Stimulated activated CD8-positive, alpha-beta memory T cell treated with anti-CD3 and anti-CD28 coated beads, Interleukin-15, amount 100 ng/mL, for 24 hours (primary cell): ENCODE data around the gene YJEFN3.

Experiments
- DNase-seq: peaks from one replicate; pipeline ENCODE4 v3.0.0-alpha.2; 2020; ENCODE audit warnings: low read depth

Gene YJEFN3

DNA sequence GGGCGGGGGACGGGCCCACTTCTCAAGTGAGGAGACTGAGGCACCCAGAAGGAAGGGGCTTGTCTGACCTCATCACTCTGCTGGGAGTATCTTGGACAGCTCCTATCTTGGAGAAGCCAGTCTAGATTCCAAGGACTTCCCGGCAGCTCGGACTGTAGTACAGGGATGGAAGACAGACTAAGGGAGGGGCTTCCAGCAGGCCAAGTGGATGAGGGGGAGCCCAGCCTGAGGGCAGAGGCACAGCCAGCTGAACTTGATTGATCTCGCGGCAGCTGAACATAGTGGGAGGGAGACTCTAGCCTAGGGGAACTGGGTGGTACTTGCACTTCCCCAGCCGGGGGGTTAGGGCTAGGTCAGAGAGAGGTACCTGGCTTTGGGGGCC, 10.1 kb downstream of the YJEFN3 start:
- DNase-seq: no peak

DNA sequence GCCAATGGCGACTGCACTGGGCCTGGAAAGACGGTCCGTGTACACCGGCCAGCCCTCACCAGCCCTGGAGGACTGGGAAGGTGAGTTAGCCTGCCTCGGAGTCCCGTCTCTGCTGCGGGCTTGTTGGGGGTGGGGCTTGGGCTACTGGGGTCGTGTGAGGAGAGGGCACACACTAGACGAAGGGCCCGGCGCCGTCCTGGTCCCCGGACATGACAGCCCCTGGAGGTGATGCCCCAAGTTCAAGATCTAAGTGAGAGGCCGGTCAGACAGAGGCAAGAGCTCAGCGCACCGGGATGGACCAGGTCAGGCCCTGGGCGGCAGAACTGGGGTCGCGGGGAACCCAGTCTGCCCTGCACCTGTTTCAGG, 11.0 kb downstream of the YJEFN3 start:
- DNase-seq: no peak

DNA sequence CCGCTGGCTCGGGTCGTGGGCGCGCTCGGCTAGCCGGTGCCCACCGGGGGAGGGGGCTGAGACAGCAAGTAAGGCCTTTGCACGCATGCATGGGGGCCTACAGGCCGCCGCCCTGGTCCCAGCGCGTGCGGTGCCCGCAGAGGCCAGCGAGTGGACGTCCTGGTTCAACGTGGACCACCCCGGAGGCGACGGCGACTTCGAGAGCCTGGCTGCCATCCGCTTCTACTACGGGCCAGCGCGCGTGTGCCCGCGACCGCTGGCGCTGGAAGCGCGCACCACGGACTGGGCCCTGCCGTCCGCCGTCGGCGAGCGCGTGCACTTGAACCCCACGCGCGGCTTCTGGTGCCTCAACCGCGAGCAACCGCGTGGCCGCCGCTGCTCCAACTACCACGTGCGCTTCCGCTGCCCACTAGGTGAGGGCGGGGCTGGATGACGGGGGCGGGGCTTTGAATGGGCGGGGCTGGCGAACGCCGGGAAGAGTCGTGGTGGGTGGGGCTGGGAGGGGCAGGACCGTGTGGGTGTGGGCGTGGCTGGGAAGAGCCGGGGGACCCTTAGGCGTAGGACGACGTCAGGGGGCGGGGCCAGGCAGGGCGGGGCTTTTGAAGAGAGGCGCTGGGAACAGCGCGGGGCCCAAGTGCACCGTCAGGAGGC, 11.5 kb downstream of the YJEFN3 start:
- DNase-seq: peak; percentile 38

DNA sequence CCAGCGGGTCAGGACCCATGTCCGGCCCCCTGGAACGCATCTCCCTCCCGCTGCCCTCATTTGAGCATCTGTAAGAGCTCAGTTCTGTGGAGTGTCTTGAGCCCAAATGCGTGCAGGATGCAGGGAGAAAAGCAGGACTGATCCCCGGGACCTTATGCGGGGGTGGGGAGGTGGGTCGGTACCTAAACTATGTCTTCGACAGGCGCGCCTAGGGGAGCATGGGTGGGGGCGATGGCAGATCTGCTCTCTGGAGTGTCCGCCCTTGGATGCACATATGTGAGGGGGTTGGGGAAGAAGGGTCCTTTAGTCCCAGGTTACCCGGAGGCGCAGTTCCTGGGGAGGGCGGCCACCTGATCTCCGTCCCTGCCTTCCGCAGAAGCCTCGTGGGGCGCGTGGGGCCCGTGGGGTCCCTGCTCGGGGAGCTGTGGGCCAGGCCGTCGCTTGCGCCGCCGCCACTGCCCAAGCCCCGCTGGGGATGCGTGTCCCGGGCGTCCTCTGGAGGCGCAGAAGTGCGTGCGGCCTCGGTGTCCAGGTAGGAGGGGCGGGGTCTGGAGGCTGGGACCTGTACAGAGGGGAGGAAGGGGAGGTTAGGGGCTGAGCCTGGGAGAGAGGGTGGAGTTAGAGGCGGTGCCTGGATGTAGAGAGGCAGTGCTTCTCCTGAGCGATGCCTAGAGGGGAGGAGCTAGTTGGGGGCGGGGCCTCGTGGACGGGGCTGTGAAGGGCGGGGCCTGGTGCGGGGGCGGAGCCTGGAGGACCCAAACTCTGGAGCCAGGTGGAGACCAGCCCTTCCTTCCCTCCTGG, 12.2 kb downstream of the YJEFN3 start:
- DNase-seq: peak; percentile 43

DNA sequence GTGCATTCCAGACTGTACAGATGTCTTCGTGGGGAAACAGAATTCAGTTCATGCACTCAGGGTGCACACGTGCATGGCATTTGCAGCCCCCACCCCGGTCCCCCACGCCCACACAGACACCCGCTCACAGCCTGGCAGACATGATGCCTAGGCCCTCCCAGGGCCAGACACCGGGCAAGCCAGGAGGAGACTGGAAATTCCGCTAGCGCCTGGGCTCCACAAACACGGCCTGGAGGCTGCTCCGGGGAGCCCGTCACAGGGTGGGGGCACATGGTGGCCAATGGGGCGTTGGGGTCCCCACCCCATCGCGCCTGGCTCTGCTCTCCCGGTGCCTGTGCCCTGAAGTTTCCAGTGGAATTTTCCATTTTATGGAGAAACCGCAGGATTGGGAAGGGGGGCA, 12.9 kb downstream of the YJEFN3 start:
- DNase-seq: no peak

DNA sequence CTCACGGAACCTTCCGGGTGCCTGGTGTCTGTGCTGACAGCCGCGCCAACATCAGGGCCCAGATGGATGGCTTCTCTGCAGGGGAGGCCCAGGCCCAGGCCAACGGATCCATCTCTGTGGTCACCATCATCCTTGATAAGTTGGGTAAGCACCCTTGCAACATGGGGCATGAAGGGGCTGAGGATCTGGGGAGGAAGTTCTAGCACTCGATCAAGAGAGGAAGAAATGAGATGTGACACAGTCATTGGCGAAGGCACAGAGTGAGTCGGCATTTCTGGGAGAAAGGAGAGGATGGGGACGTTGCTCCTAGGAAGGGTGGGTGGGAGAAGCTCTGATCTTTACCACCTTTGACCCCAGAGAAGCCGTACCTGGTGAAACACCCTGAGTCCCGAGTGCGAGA, 13.8 kb downstream of the YJEFN3 start:
- no peak for DNase-seq

DNA sequence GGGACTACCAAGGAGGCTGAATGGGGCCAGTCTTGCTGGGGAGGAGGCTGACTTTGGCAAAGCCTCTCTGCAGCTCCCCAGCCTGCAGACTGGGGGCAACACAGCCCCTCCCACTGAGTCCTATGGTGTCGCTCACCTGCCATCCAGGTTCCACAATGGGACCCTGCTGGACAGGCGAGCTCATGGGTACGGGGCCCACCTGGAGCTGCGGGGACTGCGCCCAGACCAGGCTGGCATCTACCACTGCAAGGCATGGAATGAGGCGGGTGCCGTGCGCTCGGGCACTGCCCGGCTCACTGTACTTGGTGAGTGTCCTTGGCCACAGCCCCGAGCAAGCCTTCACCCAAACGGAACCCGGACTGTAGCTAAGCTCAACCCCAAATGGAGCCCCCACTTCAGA, 14.4 kb downstream of the YJEFN3 start:
- DNase-seq: no peak

DNA sequence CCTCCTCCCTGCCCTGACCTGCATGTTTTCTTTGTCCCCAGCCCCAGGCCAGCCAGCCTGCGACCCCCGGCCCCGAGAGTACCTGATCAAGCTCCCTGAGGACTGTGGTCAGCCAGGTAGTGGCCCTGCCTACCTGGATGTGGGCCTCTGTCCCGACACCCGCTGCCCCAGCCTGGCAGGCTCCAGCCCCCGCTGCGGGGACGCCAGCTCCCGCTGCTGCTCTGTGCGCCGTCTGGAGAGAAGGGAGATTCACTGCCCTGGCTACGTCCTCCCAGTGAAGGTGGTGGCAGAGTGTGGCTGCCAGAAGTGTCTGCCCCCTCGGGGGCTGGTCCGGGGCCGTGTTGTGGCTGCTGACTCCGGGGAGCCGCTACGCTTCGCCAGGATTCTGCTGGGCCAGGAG, 14.9 kb downstream of the YJEFN3 start:
- DNase-seq: no peak

DNA sequence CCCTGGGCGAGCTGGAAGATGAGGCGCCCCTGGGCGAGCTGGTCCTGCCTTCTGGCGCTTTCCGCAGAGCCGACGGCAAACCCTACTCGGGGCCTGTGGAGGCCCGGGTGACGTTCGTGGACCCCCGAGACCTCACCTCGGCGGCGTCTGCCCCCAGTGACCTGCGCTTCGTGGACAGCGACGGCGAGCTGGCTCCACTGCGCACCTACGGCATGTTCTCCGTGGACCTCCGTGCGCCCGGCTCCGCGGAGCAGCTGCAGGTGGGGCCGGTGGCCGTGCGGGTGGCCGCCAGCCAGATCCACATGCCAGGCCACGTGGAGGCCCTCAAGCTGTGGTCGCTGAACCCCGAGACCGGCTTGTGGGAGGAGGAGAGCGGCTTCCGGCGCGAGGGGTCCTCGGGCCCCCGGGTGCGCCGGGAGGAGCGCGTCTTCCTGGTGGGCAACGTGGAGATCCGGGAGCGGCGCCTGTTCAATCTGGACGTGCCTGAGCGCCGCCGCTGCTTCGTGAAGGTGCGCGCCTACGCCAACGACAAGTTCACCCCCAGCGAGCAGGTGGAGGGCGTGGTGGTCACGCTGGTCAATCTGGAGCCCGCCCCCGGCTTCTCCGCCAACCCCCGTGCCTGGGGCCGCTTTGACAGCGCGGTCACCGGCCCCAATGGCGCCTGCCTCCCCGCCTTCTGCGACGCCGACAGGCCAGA, 15.7 kb downstream of the YJEFN3 start:
- DNase-seq: no peak

DNA sequence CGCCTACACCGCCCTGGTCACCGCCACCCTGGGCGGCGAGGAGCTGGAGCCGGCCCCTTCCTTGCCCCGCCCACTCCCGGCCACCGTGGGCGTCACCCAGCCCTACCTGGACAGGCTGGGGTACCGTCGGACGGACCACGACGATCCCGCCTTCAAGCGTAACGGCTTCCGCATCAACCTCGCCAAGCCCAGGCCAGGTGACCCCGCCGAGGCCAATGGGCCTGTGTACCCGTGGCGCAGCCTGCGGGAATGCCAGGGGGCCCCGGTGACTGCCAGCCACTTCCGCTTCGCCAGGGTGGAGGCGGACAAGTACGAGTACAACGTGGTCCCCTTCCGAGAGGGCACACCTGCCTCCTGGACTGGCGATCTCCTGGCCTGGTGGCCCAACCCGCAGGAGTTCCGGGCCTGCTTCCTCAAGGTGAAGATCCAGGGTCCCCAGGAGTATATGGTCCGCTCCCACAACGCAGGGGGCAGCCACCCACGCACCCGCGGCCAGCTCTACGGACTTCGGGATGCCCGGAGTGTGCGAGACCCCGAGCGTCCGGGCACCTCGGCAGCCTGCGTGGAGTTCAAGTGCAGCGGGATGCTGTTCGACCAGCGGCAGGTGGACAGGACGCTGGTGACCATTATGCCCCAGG, 16.4 kb downstream of the YJEFN3 start:
- no peak for DNase-seq

DNA sequence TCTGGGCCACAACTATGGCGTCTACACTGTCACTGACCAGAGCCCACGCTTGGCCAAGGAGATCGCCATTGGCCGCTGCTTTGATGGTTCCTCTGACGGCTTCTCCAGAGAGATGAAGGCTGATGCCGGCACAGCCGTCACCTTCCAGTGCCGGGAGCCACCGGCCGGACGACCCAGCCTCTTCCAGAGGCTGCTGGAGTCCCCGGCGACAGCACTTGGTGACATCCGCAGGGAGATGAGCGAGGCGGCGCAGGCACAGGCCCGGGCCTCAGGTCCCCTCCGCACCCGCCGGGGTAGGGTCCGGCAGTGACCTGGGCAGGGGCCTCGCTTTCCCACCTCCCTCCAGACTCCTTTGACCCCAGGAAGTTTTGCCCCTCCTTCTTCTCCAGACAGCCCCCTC, 17.0 kb downstream of the YJEFN3 start:
- DNase-seq: no peak

DNA sequence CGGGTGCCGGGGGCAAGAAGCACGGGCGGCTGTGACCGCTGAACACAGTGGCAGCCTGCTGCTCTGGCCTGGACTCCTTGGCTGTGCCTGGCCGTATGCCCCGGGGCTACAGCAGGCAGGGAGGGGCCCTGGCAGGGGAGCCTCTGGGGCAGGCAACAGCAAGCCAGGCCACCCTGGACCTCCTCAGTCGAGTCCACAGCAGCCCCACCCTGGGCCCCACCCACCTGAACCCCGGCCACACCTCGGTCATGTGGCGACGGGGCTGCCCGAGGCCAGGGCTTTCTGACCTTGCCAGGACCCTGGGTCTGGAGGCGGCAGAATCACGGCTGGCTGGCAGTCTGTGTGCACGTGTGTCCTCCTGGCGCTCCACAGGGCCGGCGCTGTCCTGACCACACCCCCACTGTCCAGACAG, 18.0 kb downstream of the YJEFN3 start:
- no peak for DNase-seq

DNA sequence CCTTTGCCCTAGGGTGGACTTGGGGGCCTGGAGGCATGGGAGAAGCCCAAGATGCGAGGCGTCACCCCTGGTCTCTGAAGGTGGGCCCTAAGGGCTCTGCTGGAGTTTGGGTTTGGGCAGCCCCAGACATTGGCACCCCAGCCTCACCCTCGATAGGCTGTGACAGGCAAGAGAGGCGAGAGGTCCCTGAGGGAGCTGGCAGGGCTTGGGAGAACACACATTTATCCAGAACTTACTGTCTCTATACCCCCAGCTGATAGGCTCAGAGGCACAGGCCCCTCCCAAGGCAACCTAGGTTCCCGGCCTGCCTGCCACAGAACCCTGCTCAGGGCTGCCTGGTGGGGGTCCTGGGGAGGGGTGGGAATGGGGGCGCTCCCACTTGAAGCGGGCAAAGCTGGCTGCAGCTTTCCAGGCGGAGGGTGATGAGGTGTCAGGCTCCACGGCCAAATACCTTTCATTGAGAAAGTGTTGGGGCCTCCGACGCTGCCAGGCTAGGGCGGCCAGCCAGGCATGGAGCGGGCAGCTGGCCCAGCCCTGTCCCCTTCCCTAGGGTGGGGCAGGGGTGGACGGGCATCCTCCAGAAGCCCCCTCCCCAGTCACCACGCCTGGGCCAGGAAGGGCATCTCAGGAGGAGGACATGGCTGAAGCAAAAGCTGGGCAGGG, 19.1 kb downstream of the YJEFN3 start:
- no peak for DNase-seq

DNA sequence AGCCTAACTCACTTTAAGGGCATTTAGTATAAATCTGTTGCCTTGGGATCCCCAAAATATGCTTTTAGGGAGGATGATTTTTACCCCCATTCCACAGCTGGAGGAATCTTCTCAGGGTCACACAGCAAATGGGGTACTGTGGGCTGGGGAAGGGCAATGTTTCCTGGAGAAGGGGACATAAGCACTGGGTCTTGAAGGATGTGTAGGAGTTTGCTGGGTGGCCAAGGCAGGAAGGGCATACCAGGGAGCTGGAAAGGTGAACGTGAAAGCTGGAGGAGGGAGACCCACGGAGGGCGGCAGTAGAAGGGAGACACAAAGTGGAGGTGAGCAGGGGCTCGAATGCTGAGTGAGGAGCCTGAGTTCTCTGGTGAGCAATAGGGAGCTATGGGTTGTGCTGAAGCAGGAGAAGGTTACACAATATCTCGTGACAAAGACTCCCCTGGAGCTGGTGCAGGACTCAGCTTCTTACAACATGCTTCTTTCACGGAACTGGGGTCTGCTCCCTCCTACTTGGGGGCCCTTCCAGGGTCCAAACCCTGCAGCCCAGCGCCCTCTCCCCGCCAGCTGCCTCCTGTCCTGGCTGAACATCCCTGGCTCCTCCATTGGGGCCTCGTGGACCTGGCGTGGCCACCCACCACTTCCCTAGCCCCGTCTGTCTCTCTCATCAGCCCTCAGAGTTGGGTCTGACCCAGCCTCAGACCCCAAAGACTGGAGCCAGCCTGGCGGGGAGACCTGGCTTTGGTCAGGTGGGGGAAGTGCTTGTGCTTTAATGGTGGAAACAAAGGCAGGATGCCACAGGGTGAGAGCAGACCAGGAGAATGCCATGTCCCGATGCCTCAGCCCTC, 20.4 kb downstream of the YJEFN3 start:
- no peak for DNase-seq

DNA sequence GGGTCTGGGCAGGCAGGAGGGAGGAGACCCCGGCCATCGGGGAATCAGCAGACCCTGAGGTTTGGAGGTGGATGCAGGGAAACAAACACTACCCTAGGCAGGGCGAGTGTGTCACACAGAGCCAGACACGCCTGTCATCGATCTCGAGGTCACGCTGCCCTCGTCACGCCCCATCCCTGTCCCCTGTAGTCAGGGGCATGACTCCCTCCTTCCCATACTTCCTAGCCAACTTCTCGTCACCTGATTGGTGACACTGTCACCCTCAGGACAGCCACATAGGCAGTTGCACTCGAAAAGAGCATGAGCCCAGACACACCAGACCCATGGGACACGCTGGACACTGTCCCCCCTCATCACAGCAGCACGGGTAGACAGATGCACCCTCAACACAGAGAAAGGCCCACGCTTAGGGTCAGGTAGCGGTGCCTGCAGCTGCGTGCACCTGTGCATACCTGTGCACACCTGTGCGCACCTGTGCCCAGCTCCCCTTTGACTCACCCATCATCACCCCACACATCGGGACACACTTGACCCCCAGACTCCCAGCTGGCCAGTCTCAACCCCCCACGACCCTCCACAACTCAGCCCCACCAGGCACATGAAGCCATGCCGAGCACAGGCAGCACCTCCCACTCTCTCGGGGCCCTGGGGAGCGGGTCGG, 21.2 kb downstream of the YJEFN3 start:
- DNase-seq: no peak

DNA sequence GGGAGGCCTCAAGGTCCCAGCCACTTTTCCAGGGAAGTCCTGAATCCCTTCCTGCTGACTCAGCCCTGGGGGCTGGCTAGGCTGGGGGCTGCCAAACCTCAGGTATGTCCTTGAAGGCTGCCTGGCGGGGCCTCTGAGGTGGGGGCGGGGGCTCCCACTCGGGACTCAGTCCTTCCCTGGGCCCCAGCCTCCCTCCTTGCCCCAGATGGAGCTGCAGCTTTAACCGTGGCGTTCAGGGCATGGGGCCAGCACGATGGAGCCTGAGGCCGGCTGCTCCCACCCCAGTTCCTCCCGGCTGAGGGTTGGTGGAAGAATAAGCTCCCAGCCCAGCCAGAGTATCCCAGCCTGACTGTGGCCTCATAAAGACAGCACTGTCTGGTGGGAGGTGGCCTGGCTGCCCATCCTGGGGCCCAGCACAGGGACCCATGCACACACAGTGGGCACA, 21.8 kb downstream of the YJEFN3 start:
- no peak for DNase-seq

DNA sequence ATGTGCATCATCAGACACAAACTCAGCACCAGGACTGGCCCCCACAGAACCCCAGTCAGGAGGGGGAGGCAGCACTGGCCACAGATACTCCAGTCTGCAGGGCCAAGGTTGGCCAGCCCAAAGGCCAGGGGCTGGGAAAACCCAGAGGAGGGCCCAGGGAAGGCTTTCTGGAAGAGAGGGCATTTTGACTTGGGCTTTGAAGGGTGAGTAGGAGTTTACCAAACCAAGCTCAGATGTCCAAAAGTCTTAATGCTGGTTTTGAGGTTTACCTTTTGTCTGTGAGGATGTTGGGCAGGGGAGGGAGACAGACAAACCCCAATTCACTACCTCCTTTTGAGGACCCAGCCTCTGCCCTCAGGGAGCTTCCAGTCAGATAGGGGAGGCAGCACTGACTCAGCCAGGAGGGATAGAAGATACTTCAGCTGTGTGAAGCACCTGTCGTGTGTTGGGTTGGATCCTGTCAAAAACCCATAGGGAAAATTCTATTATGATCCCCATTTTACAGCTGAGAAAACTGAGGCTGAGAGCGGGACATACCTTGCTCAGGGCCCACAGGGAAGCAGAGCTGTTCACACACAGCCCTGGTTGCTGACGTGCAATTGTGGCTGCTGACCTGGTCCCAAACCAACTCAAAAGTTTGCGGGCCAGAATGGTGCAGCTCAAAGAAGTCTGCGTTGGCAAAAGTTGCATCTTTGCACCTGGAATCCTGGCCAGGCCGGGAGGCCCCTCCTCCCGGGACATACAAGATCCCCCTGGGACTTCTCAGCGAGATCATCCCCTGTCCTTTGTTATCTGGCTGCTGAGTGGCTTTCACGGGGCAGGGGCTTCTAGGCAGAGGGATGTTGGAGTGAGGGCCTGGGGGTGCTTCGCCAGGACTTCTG, 22.5 kb downstream of the YJEFN3 start:
- DNase-seq: no peak

DNA sequence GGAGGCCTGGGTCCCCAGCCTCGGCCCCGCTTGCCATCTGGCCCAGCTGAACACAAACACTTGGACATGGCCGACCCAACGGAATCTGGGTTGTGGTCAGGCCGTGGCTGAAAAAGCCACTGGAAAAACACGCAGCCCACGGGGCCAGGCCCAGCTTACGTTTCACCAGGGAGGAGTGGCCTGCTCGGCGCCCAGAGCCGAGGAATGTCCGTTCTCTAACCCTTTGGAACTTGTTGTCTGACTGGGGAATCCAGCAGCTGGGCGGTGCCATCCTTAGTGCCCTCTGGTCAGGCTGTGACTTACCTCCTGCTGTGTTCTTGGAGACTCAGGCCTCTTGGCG, 23.1 kb downstream of the YJEFN3 start:
- no peak for DNase-seq

DNA sequence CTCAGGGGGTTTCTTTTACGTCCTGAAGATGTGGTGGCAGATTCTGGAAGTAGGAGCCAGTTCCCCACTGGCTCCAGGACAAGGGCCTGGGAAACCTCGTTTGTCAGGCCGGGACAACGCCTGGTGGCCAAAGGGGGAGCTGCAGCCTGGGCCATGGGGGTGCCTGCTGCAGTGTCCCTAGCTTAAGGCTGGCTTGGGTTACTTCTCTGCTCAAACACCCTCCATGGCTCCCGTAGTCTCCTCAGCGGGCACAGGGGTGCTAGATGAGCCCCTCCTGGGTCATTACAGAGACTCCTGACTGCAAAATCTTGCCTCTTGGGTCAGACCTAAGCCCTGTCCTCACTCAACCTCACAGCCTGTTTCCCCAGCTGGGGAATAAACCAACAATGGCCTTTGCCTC, 24.1 kb downstream of the YJEFN3 start:
- no peak for DNase-seq

DNA sequence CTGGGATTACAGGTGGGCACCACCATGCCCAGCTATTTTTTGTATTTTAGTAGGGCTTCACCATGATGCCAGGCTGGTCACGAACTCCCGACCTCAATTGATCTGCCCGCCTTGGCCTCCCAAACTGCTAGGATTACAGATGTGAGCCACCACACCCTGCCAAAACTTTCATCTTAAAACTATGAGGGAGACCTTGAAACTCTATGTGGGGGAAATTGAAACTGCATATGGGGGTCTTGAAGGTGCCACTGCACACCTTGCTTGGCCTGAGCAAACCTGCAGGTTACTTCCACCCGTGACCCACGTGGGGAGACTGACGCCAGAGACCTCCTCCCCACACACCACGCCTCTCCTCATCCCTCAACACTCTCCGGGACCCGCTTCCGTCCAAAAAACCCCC, 25.0 kb downstream of the YJEFN3 start:
- DNase-seq: no peak
